MM.1S (cell line): Measurements from ENCODE around the gene CPEB2.

Experiments used
- DNase-seq: peaks from one replicate; pipeline ENCODE4 v3.0.0-alpha.2; 2015
- H2AFZ ChIP-seq: fragments of 300-600 bp; sonication (generic); 2 replicates; pipeline ENCODE4 v1.6.0; 2016; ENCODE audit warnings: antibody characterized with exemption, low read length
- H3F3A ChIP-seq: fragments of 300-600 bp; sonication (generic); 2 replicates; pipeline ENCODE4 v1.6.1; 2016; ENCODE audit warnings: mild to moderate bottlenecking, antibody characterized with exemption, low read length, moderate library complexity, mixed read lengths; ENCODE audit not compliant: insufficient read depth
- H3K27ac ChIP-seq: fragments of 300-600 bp; sonication (generic); 2 replicates; pipeline ENCODE4 v1.5.1; 2016; ENCODE audit warnings: mild to moderate bottlenecking, low read length
- H3K27me3 ChIP-seq: fragments of 300-600 bp; sonication (generic); replicated peaks from 2 replicates; pipeline ENCODE4 v1.6.0; 2016; ENCODE audit warnings: low read length; ENCODE audit not compliant: insufficient read depth
- H3K36me3 ChIP-seq: fragments of 300-600 bp; sonication (generic); replicated peaks from 2 replicates; pipeline ENCODE4 v1.6.1; 2016; ENCODE audit warnings: mild to moderate bottlenecking, low read length, mixed read lengths; ENCODE audit not compliant: insufficient read depth
- H3K4me1 ChIP-seq: fragments of 300-600 bp; sonication (generic); 2 replicates; pipeline ENCODE4 v1.6.1; 2016; ENCODE audit warnings: low read length, mixed read lengths
- H3K4me2 ChIP-seq: fragments of 300-600 bp; sonication (generic); 2 replicates; pipeline ENCODE4 v1.6.0; 2016; ENCODE audit warnings: low read depth, low read length
- H3K4me3 ChIP-seq: fragments of 300-600 bp; sonication (generic); 2 replicates; pipeline ENCODE4 v1.5.1; 2016; ENCODE audit warnings: low read length, mixed read lengths
- H3K79me2 ChIP-seq: fragments of 300-600 bp; sonication (generic); 2 replicates; pipeline ENCODE4 v1.6.1; 2016; ENCODE audit warnings: mixed run types, low read length, mixed read lengths
- H3K9ac ChIP-seq: fragments of 300-600 bp; sonication (generic); 2 replicates; pipeline ENCODE4 v1.6.1; 2016; ENCODE audit warnings: low read length, mixed read lengths
- H3K9me2 ChIP-seq: fragments of 300-600 bp; sonication (generic); replicated peaks from 2 replicates; pipeline ENCODE4 v1.6.1; 2016; ENCODE audit warnings: mild to moderate bottlenecking, low read length, mixed read lengths; ENCODE audit not compliant: insufficient read depth
- H3K9me3 ChIP-seq: fragments of 300-600 bp; sonication (generic); replicated peaks from 2 replicates; pipeline ENCODE4 v1.6.1; 2016; ENCODE audit warnings: mild to moderate bottlenecking, low read length, mixed read lengths; ENCODE audit not compliant: insufficient read depth
- H4K20me1 ChIP-seq: fragments of 300-600 bp; sonication (generic); 2 replicates; pipeline ENCODE4 v1.6.1; 2016; ENCODE audit warnings: mild to moderate bottlenecking, low read length, moderate library complexity, mixed read lengths; ENCODE audit not compliant: insufficient read depth
- CTCF ChIP-seq: fragments of 300-600 bp; sonication (generic); IDR thresholded peaks from 2 replicates; pipeline ENCODE4 v1.5.1; 2016; ENCODE audit warnings: antibody characterized with exemption, low read length, mixed read lengths
- EZH2 ChIP-seq: fragments of 300-600 bp; sonication (generic); optimal IDR thresholded peaks from 2 replicates; pipeline ENCODE3; 2017; ENCODE audit warnings: low read depth, mild to moderate bottlenecking, antibody characterized with exemption, low read length, mixed read lengths
- EZH2phosphoT487 ChIP-seq: fragments of 300-600 bp; sonication (generic); IDR thresholded peaks from 2 replicates; pipeline ENCODE4 v1.6.1; 2018; ENCODE audit warnings: antibody characterized with exemption, low read length

CPEB2 gene

DNA sequence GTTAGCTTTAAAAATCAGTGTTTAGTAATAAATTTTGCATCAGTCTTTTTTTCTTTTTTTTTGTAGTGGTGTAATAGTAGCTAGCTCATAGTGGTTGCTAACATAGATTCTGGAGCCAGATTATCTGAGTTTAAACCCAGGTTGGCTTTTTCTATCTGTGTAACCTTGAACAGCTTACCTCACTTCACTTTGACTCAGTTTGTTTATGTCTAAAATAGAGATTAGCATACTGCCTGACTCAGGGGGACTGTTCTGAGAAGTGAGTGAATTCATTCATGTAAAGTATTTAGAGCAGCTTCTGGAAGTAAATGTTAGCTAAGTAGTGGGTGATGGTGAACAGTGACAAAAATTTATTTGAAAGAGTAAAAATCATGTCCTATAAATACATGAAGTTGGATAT, 32.9 kb downstream of the CPEB2 start:
- no peaks in the 10 kb centered on the region for H3F3A ChIP-seq
- peaks cover 38% of the 10 kb centered on the region for H3K79me2 ChIP-seq
- H3K27ac ChIP-seq = no peak overlapping the region
- no peaks in the 10 kb centered on the region for H3K9me3 ChIP-seq
- TF ChIP-seq EZH2 (no peak), EZH2phosphoT487 (no peak), CTCF (no peak)
- H3K36me3 ChIP-seq = peaks cover 5% of the 10 kb centered on the region; the same call in 1 of the 2 replicates
- no peak overlapping the region for H3K4me2 ChIP-seq
- H4K20me1 ChIP-seq = no peaks in the 10 kb centered on the region
- no peaks in the 10 kb centered on the region for H3K9me2 ChIP-seq
- H3K4me3 ChIP-seq = no peak overlapping the region
- DNase-seq = no peak
- no peaks in the 10 kb centered on the region for H3K4me1 ChIP-seq
- H2AFZ ChIP-seq = no peak overlapping the region
- H3K9ac ChIP-seq = no peak overlapping the region
- H3K27me3 ChIP-seq = no peaks in the 10 kb centered on the region

DNA sequence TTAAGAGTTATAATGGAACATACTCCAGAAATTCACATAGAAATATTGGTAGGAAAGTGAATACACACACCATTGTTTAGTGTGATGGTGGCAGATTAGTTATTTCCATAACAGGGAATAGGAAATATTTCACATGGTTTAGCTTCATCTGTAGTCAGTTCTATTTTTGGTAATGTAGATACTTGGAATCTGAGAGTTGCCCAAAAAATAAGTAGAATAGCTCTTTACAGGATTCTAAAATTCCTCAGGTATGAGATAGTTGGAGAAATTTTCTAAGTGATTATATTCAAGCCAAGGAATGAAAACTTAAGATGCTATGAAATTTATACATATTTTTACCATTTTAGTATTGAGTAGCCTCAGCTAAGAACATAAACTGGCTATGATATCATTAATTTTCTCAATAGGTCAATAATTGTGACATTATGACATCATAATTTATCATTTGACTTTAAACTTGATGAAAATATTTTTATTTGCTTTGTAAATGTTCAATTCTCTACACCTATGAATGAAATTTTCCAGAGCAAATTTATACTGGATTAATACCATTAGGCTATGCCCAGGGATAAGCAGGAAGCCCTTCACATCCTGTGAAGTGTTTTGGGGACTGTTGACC, 35.8 kb downstream of the CPEB2 start:
- H3F3A ChIP-seq = no peaks in the 10 kb centered on the region
- DNase-seq = no peak
- H3K9me2 ChIP-seq = no peaks in the 10 kb centered on the region
- H3K4me2 ChIP-seq = no peak overlapping the region
- H3K9ac ChIP-seq = no peak overlapping the region
- no peaks in the 10 kb centered on the region for H4K20me1 ChIP-seq
- H2AFZ ChIP-seq = no peak overlapping the region
- no peaks in the 10 kb centered on the region for H3K27me3 ChIP-seq
- no peaks in the 10 kb centered on the region for H3K9me3 ChIP-seq
- peaks cover 17% of the 10 kb centered on the region for H3K79me2 ChIP-seq
- TF ChIP-seq CTCF = no peak
- no peaks in the 10 kb centered on the region for H3K4me1 ChIP-seq
- H3K4me3 ChIP-seq = no peak overlapping the region
- H3K36me3 ChIP-seq = peaks cover 6% of the 10 kb centered on the region; the same call in 1 of the 2 replicates
- no peak overlapping the region for H3K27ac ChIP-seq

DNA sequence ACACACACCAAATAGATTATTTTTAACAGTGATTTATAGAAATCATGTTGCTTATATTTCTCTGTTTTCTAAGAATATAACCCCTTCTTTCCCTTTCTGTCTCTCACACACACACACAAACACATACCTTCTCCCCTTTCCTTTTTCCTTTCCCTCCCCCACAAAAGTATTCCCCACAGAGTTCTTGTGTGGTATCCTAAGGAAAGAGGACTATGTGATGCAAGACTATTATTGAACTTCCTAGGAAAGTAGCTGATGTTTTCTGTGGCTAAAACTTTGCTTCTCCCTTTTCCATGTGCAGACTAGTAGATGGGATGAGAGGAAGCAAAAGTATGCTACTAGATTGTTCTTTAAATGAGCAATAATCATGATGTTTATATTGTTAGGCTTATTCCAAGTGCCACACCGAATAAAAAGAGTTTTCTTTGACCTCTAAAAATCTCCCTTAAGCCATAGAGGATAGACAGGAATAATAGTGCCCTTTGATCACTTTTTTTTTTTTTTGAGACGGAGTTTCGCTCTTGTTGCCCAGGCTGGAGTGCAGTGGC, 38.7 kb downstream of the CPEB2 start:
- H3K9me2 ChIP-seq = no peaks in the 10 kb centered on the region
- H3K36me3 ChIP-seq = peaks cover 2% of the 10 kb centered on the region; the same call in 1 of the 2 replicates
- H4K20me1 ChIP-seq = no peaks in the 10 kb centered on the region
- no peak overlapping the region for H3K4me2 ChIP-seq
- no peaks in the 10 kb centered on the region for H3F3A ChIP-seq
- H2AFZ ChIP-seq = no peak overlapping the region
- no peak overlapping the region for H3K4me3 ChIP-seq
- no peak overlapping the region for H3K9ac ChIP-seq
- peaks cover 4% of the 10 kb centered on the region; the same call in 1 of the 2 replicates for H3K79me2 ChIP-seq
- no peaks in the 10 kb centered on the region for H3K4me1 ChIP-seq
- TF ChIP-seq EZH2 (no peak), CTCF (no peak), EZH2phosphoT487 (no peak)
- H3K27me3 ChIP-seq = no peaks in the 10 kb centered on the region
- no peak overlapping the region for H3K27ac ChIP-seq
- DNase-seq = no peak
- H3K9me3 ChIP-seq = no peaks in the 10 kb centered on the region
